Measurements from ENCODE around the gene CISD2.
"Not testable (repeated sequence)": the region's sequence is repeated elsewhere in the genome, so short reads cannot be mapped to it uniquely, and the experiment has no call there.

The CISD2 gene

DNA sequence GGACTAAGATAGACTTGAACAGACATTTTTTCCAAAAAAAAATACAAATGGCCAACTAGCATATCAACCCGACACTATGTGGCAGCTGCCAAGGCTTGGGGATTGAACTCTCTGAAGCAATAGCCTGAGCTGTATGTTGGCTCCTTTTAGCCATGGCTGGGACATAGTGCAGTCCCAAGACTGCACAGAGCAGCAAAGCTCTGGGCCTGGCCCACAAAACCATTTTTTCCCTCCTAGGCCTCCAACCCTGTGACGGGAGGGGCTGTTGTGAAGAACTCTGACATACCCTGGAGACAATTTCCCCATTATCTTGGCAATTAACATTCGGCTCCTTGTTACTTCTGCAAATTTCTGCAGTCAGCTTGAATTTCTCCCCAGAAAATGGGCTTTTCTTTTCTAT lies 50.1 kb downstream of the CISD2 start:
- no peak for DNase-seq
- H3K14ac ChIP-seq (ENCODE audit: low read length): no peak overlapping the region
- no peak overlapping the region for H3K23ac ChIP-seq (ENCODE audit: low read length)
- H2BK12ac ChIP-seq (ENCODE audit: low read length): no peak overlapping the region
- no peak overlapping the region for H4K8ac ChIP-seq (ENCODE audit: low read depth, low read length)
- no CpG with 5 or more reads among the region's 3 CpGs for WGBS (ENCODE audit: extremely low coverage, insufficient coverage, insufficient read length)
- H3K9ac ChIP-seq (ENCODE audit: low read length): no peak overlapping the region
- H4K91ac ChIP-seq (ENCODE audit: low read depth, low read length): no peak overlapping the region
- no peak overlapping the region for H3K18ac ChIP-seq (ENCODE audit: low read length)
- H2BK120ac ChIP-seq (ENCODE audit: insufficient read depth, low read length, poor library complexity): no peak overlapping the region
- H3K27me3 ChIP-seq (ENCODE audit: insufficient read depth, low read length): no peaks in the 10 kb centered on the region
- no peak overlapping the region for H3K4me3 ChIP-seq (ENCODE audit: low read depth, low read length)
- no peak overlapping the region for H3K27ac ChIP-seq (ENCODE audit: low read depth, low read length)
- no peak overlapping the region for H3K4me2 ChIP-seq (ENCODE audit: low read length)
- no peak overlapping the region for H3K4ac ChIP-seq (ENCODE audit: low read depth, low read length)
- H2BK5ac ChIP-seq (ENCODE audit: low read depth, low read length, poor library complexity): no peak overlapping the region
- H3K79me1 ChIP-seq (ENCODE audit: low read length): no peaks in the 10 kb centered on the region
- H3K36me3 ChIP-seq (ENCODE audit: control insufficient read depth in 1 of 2, insufficient read depth in 2 of 2, low read length in 2 of 2): no peaks in the 10 kb centered on the region
- H3K79me2 ChIP-seq (ENCODE audit: control insufficient read depth, insufficient read depth, low read length, poor library complexity): no peaks in the 10 kb centered on the region
- H3K9me3 ChIP-seq (ENCODE audit: insufficient read depth, low read depth, low read length): peaks cover 2% of the 10 kb centered on the region
- no peak overlapping the region for H2AFZ ChIP-seq (ENCODE audit: insufficient read depth, low read length, poor library complexity)
- H2AK5ac ChIP-seq (ENCODE audit: low read length): no peak overlapping the region
- H3K4me1 ChIP-seq (ENCODE audit: control insufficient read depth in 1 of 2, insufficient read depth in 2 of 2, low read length in 2 of 2): no peaks in the 10 kb centered on the region
- H4K12ac ChIP-seq (ENCODE audit: low read depth, low read length): no peak overlapping the region

DNA sequence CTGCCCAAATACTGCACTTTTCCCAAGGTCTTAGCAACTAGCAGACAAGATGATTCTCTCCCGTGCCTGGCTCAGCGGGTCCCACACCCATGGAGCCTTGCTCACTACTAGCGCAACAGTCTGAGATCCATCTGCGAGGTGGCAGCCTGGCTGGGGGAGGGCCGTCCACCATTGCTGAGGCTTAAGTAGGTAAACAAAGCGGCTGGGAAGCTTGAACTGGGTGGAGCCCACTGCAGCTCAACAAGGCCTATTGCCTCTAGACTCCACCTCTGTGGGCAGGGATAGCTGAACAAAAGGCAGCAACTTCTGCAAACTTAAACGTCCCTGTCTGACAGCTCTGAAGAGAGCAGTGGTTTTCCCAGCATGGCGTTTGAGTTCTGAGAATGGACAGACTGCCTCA lies 50.9 kb downstream of the CISD2 start:
- H3K9me3 ChIP-seq (ENCODE audit: insufficient read depth, low read depth, low read length); H2AK5ac ChIP-seq (ENCODE audit: low read length); H3K27me3 ChIP-seq (ENCODE audit: insufficient read depth, low read length); H2BK5ac ChIP-seq (ENCODE audit: low read depth, low read length, poor library complexity); H2BK120ac ChIP-seq (ENCODE audit: insufficient read depth, low read length, poor library complexity); H2AFZ ChIP-seq (ENCODE audit: insufficient read depth, low read length, poor library complexity); H3K14ac ChIP-seq (ENCODE audit: low read length); H3K4me3 ChIP-seq (ENCODE audit: low read depth, low read length); H3K18ac ChIP-seq (ENCODE audit: low read length); H4K91ac ChIP-seq (ENCODE audit: low read depth, low read length); H3K79me2 ChIP-seq (ENCODE audit: control insufficient read depth, insufficient read depth, low read length, poor library complexity); H3K9ac ChIP-seq (ENCODE audit: low read length); H3K27ac ChIP-seq (ENCODE audit: low read depth, low read length); H3K4me1 ChIP-seq (ENCODE audit: control insufficient read depth in 1 of 2, insufficient read depth in 2 of 2, low read length in 2 of 2); H4K8ac ChIP-seq (ENCODE audit: low read depth, low read length); H3K4me2 ChIP-seq (ENCODE audit: low read length); H3K23ac ChIP-seq (ENCODE audit: low read length); H2BK12ac ChIP-seq (ENCODE audit: low read length); H4K12ac ChIP-seq (ENCODE audit: low read depth, low read length); H3K36me3 ChIP-seq (ENCODE audit: control insufficient read depth in 1 of 2, insufficient read depth in 2 of 2, low read length in 2 of 2); DNase-seq; H3K79me1 ChIP-seq (ENCODE audit: low read length); H3K4ac ChIP-seq (ENCODE audit: low read depth, low read length): not testable (repeated sequence)
- WGBS (ENCODE audit: extremely low coverage, insufficient coverage, insufficient read length): no CpG with 5 or more reads among the region's 8 CpGs

DNA sequence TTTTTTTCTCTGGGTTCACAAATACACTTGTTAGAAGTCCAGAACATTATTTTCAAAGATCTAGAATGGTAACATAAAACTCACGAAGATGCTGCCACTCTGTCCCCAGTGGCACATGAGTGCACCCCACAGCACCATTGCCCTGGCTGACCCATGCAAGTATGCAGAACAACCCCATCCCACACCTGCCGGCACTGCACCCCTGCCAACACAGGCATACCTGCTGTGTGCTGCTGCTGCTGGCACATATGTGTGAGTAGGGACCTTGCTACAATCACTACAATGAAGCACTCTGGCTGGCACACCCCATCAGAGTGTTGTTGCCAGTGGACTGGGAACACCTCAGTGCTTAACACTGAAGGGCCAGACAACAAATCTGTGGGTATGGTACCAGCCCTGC lies 66.9 kb downstream of the CISD2 start:
- Histone ChIP-seq H4K91ac (ENCODE audit: low read depth, low read length) (no peak overlapping the region), H2BK5ac (ENCODE audit: low read depth, low read length, poor library complexity) (no peak overlapping the region), H3K9me3 (ENCODE audit: insufficient read depth, low read depth, low read length) (no peaks in the 10 kb centered on the region), H2BK120ac (ENCODE audit: insufficient read depth, low read length, poor library complexity) (no peak overlapping the region), H3K9ac (ENCODE audit: low read length) (no peak overlapping the region), H3K36me3 (ENCODE audit: control insufficient read depth in 1 of 2, insufficient read depth in 2 of 2, low read length in 2 of 2) (no peaks in the 10 kb centered on the region), H2AK5ac (ENCODE audit: low read length) (no peak overlapping the region), H3K4me2 (ENCODE audit: low read length) (no peak overlapping the region), H3K4ac (ENCODE audit: low read depth, low read length) (no peak overlapping the region), H3K4me1 (ENCODE audit: control insufficient read depth in 1 of 2, insufficient read depth in 2 of 2, low read length in 2 of 2) (no peaks in the 10 kb centered on the region), H3K4me3 (ENCODE audit: low read depth, low read length) (no peak overlapping the region), H4K12ac (ENCODE audit: low read depth, low read length) (no peak overlapping the region), H4K8ac (ENCODE audit: low read depth, low read length) (no peak overlapping the region), H3K23ac (ENCODE audit: low read length) (no peak overlapping the region), H3K27ac (ENCODE audit: low read depth, low read length) (no peak overlapping the region), H3K14ac (ENCODE audit: low read length) (no peak overlapping the region), H3K18ac (ENCODE audit: low read length) (no peak overlapping the region), H2BK12ac (ENCODE audit: low read length) (no peak overlapping the region), H3K79me1 (ENCODE audit: low read length) (no peaks in the 10 kb centered on the region), H3K79me2 (ENCODE audit: control insufficient read depth, insufficient read depth, low read length, poor library complexity) (no peaks in the 10 kb centered on the region), H2AFZ (ENCODE audit: insufficient read depth, low read length, poor library complexity) (no peak overlapping the region), H3K27me3 (ENCODE audit: insufficient read depth, low read length) (no peaks in the 10 kb centered on the region)
- DNase-seq: no peak
- WGBS (ENCODE audit: extremely low coverage, insufficient coverage, insufficient read length): no CpG with 5 or more reads among the region's 2 CpGs

DNA sequence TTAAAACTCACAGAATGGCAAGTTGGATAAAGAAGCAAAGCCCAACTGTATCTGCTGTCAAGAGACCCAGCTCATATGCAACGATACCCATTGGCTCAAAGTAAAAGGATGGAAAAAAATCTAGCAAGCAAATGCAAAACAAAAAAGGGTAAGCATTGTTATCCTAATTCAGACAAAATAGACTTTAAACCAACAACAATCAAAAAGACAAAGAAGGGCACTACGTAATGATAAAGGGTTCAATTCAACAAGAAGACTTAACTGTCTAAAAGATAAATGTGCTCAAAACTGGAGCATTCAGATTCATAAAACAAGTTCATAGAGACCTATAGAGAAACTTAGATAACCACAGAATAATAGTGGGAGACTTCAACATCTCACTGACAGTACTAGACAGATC lies 69.3 kb downstream of the CISD2 start:
- H4K12ac ChIP-seq (ENCODE audit: low read depth, low read length); H3K9me3 ChIP-seq (ENCODE audit: insufficient read depth, low read depth, low read length); H3K79me1 ChIP-seq (ENCODE audit: low read length); DNase-seq; H3K4ac ChIP-seq (ENCODE audit: low read depth, low read length); H3K79me2 ChIP-seq (ENCODE audit: control insufficient read depth, insufficient read depth, low read length, poor library complexity); H3K4me2 ChIP-seq (ENCODE audit: low read length); H3K27me3 ChIP-seq (ENCODE audit: insufficient read depth, low read length); H3K27ac ChIP-seq (ENCODE audit: low read depth, low read length); H3K14ac ChIP-seq (ENCODE audit: low read length); H3K4me3 ChIP-seq (ENCODE audit: low read depth, low read length); H2BK5ac ChIP-seq (ENCODE audit: low read depth, low read length, poor library complexity); H2AK5ac ChIP-seq (ENCODE audit: low read length); H3K4me1 ChIP-seq (ENCODE audit: control insufficient read depth in 1 of 2, insufficient read depth in 2 of 2, low read length in 2 of 2); H2BK12ac ChIP-seq (ENCODE audit: low read length); H4K8ac ChIP-seq (ENCODE audit: low read depth, low read length); H2AFZ ChIP-seq (ENCODE audit: insufficient read depth, low read length, poor library complexity); H4K91ac ChIP-seq (ENCODE audit: low read depth, low read length); H3K36me3 ChIP-seq (ENCODE audit: control insufficient read depth in 1 of 2, insufficient read depth in 2 of 2, low read length in 2 of 2); H2BK120ac ChIP-seq (ENCODE audit: insufficient read depth, low read length, poor library complexity); H3K18ac ChIP-seq (ENCODE audit: low read length); H3K23ac ChIP-seq (ENCODE audit: low read length); H3K9ac ChIP-seq (ENCODE audit: low read length): not testable (repeated sequence)
- no CpG with 5 or more reads among the region's 2 CpGs for WGBS (ENCODE audit: extremely low coverage, insufficient coverage, insufficient read length)

All from trophoblast cell (in vitro differentiated cells and primary cell).